RWPE2 (cell line): ENCODE measurements around the gene EML2.
A peak's percentile ranks its signal among the peaks of the same experiment; 100 is the strongest.

ENCODE experiments used
- ATAC-seq: fragments of 200-7000 bp; cut with Tn5 transposase; 3 replicates; pipeline ENCODE4 v1.9.1; 2021; ENCODE audit warnings: low read depth
- DNase-seq: peaks from one replicate; pipeline ENCODE4 v3.0.0-alpha.2; 2020; ENCODE audit warnings: low spot score
- H3K27ac ChIP-seq: fragments of 450-650 bp; 2 replicates; pipeline ENCODE4 v1.5.1; 2017; ENCODE audit warnings: mild to moderate bottlenecking; ENCODE audit not compliant: poor library complexity, severe bottlenecking
- H3K27me3 ChIP-seq: fragments of 250-450 bp; sonication (Bioruptor Pico); 2 replicates; pipeline ENCODE4 v1.5.1; 2021; ENCODE audit warnings: mild to moderate bottlenecking, moderate library complexity; ENCODE audit not compliant: insufficient read depth, poor library complexity, severe bottlenecking
- H3K36me3 ChIP-seq: fragments of 250-450 bp; sonication (Bioruptor Pico); 2 replicates; pipeline ENCODE4 v1.5.1; 2020; ENCODE audit warnings: low read depth, mild to moderate bottlenecking, moderate library complexity
- H3K4me1 ChIP-seq: fragments of 250-450 bp; sonication (Bioruptor Pico); 2 replicates; pipeline ENCODE4 v1.5.1; 2021; ENCODE audit warnings: mild to moderate bottlenecking, moderate library complexity; ENCODE audit not compliant: insufficient read depth, poor library complexity, severe bottlenecking
- H3K4me3 ChIP-seq: fragments of 250-450 bp; sonication (Bioruptor Pico); 2 replicates; pipeline ENCODE4 v1.5.1; 2021; ENCODE audit warnings: mild to moderate bottlenecking, moderate library complexity; ENCODE audit not compliant: severe bottlenecking
- H3K9me3 ChIP-seq: fragments of 250-450 bp; sonication (Bioruptor Pico); 2 replicates; pipeline ENCODE4 v1.5.1; 2021; ENCODE audit warnings: mild to moderate bottlenecking, moderate library complexity; ENCODE audit not compliant: severe bottlenecking
- TF ChIP-seq, protein P1 (sequence below): fragments of 450-650 bp; IDR thresholded peaks from one replicate; pipeline ENCODE4 v1.5.1; 2017; ENCODE audit warnings: mild to moderate bottlenecking, moderate library complexity; ENCODE audit not compliant: poor library complexity, severe bottlenecking

EML2 gene

DNA sequence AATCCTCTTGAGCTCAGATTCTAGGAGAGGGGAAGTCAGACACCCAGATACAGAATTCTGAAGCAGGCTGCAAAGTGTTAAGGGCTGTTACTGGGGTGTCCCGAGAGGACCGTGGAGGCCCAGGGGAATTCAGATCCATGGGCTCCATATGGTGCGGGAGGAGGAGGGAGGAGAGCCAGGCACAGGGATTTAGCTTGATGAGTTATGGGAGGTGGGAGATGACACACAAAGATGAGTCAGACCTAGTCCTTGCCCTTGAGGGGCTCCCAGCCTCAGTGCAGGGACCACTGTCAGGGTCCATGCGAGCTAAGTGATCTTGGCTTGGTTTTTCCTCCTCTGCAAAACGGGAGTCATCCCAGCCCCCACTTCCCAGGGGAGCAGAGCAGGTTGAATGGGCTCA, 14.4 kb upstream of the EML2 start:
- DNase-seq (no peak), ATAC-seq (no peak)
- no peaks in the 10 kb centered on the region for H3K4me1 ChIP-seq
- no peak overlapping the region for H3K27ac ChIP-seq
- no peaks in the 10 kb centered on the region for H3K27me3 ChIP-seq
- no peak overlapping the region for H3K4me3 ChIP-seq
- H3K36me3 ChIP-seq = no peaks in the 10 kb centered on the region
- TF ChIP-seq, protein P1, sequence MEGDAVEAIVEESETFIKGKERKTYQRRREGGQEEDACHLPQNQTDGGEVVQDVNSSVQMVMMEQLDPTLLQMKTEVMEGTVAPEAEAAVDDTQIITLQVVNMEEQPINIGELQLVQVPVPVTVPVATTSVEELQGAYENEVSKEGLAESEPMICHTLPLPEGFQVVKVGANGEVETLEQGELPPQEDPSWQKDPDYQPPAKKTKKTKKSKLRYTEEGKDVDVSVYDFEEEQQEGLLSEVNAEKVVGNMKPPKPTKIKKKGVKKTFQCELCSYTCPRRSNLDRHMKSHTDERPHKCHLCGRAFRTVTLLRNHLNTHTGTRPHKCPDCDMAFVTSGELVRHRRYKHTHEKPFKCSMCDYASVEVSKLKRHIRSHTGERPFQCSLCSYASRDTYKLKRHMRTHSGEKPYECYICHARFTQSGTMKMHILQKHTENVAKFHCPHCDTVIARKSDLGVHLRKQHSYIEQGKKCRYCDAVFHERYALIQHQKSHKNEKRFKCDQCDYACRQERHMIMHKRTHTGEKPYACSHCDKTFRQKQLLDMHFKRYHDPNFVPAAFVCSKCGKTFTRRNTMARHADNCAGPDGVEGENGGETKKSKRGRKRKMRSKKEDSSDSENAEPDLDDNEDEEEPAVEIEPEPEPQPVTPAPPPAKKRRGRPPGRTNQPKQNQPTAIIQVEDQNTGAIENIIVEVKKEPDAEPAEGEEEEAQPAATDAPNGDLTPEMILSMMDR = no peak
- no peaks in the 10 kb centered on the region for H3K9me3 ChIP-seq

- DNase-seq (no peak), ATAC-seq (no peak)
- H3K4me1 ChIP-seq = peaks cover 6% of the 10 kb centered on the region
Observed at GRCh38 chr19:45650722-45651121, 11.5 kb upstream of the EML2 start.

DNA sequence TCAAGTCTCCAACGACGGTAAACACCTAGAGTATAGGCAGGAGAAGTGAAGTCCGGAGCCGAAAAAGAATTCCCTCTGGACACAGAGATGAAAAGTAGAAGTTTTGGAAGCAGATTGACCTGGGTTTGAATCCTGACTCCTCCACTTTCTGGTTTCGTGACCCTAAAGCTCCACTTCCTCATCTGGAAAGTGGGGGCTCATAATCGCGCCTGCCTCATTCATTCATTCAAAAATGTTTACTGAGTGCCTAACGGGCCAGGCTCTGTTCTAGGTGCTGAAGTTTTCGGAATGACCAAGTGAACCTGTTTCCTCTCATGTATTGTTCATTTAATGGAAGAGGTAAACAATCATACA, 7.1 kb upstream of the EML2 start:
- H3K27ac ChIP-seq = no peak overlapping the region
- H3K4me1 ChIP-seq = peaks cover 13% of the 10 kb centered on the region
- no peak for ATAC-seq
- H3K4me3 ChIP-seq = peak overlapping the region; percentile 27
- DNase-seq = no peak
- TF ChIP-seq, protein P1 = no peak
- H3K36me3 ChIP-seq = no peaks in the 10 kb centered on the region
- H3K27me3 ChIP-seq = no peaks in the 10 kb centered on the region
- no peaks in the 10 kb centered on the region for H3K9me3 ChIP-seq

More at GRCh38 chr19:45650722-45651121, 11.5 kb upstream of the EML2 start:
- TF ChIP-seq, protein P1 = no peak
- Histone ChIP-seq H3K9me3 (no peaks in the 10 kb centered on the region), H3K4me3 (no peak overlapping the region), H3K27me3 (no peaks in the 10 kb centered on the region), H3K36me3 (no peaks in the 10 kb centered on the region), H3K27ac (no peak overlapping the region)

- no peaks in the 10 kb centered on the region for H3K27me3 ChIP-seq
- DNase-seq (peak; percentile 85), ATAC-seq (peak; percentile 61)
- no peak overlapping the region for H3K27ac ChIP-seq
- H3K9me3 ChIP-seq = no peaks in the 10 kb centered on the region
- TF ChIP-seq, protein P1 = no peak
- H3K4me3 ChIP-seq = peak overlapping the region; percentile 27
- H3K4me1 ChIP-seq = peaks cover 13% of the 10 kb centered on the region
- H3K36me3 ChIP-seq = no peaks in the 10 kb centered on the region
Observed at GRCh38 chr19:45645631-45646344, 6.6 kb upstream of the EML2 start.

GRCh38 chr19:45645068-45645630, 6.0 kb upstream of the EML2 start:
- Histone ChIP-seq H3K27ac (no peak overlapping the region), H3K4me3 (peak overlapping the region; percentile 27), H3K36me3 (no peaks in the 10 kb centered on the region), H3K9me3 (no peaks in the 10 kb centered on the region), H3K4me1 (peaks cover 13% of the 10 kb centered on the region), H3K27me3 (no peaks in the 10 kb centered on the region)
- no peak for DNase-seq
- no peak for ATAC-seq
- TF ChIP-seq, protein P1 = no peak
